Stimulated activated CD4-positive, alpha-beta T cell treated with anti-CD3 and anti-CD28 coated beads, Interleukin-4, amount 100 ng/mL, for 24 hours (primary cell): Measurements from ENCODE around the gene ITIH5.
"Not testable (repeated sequence)": the region's sequence is repeated elsewhere in the genome, so short reads cannot be mapped to it uniquely, and the experiment has no call there.

Source experiments
- DNase-seq: peaks from one replicate; pipeline ENCODE4 v3.0.0-alpha.2; 2020

Gene ITIH5

DNA sequence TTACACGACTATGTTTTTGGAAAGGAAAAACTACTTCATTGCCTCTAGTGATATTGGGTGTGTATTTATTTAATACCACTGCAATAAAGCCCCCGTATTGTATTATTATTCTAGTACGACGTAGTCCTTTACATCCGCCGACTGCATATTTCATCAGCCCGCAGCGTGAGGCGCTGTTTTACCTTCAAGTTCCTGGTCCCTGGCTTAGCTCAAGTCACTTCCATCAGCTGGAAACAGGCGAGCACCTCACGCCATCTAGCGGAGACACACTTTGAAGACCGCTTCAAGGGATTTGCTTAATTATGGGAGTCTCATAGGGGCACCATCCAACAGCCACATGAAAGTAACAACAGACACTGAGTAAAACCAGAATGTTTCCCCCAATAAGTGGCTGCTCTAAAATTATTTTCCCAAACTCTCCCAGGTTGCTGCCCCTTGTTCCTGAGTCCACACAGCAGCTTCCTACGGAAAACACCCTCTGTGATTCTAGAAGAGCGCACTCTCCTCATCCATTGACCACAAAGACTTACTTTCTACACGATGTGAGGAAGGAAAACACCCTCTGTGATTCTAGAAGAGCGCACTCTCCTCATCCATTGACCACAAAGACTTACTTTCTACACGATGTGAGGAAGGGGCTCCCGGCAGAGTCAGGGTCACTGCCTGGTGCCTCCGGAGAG, 20.6 kb upstream of the ITIH5 start:
- peak; percentile 83 for DNase-seq

DNA sequence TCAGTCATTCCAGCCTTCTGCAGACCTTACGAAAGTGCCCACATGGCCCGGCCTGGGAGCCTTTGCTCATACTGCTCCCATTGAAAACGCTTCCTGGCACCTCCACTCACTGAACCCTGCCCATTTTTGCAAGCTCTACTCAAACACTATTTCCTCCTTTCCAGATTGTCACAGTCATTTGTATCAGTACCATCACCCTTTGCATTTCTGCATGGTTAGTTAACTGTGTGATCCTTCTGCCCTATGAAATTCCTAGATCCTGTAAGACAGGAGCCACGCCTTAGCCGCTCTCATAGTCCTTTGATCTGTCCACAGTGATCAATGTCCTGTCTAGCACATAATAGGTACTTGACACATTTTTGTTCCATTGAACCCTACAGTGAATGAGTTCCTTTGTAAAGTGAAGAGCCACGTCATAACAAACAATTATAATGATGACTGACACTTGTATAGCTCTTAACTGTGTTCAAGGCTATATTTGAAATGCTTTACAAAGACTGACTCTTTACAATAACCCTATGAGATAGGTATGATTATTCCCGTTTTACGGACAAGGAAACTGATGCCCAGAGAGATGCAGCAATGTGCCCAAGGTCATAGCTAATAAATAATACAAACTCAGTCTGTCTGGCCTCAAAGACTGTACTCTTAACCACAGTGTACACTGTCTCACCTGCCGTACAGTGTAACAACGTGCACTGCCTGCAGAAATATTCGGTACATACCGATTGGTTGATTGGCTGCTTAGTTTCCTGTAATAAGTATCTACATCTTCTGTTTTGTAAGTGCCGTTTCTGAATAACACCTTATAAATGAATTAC, 19.8 kb upstream of the ITIH5 start:
- no peak for DNase-seq

DNA sequence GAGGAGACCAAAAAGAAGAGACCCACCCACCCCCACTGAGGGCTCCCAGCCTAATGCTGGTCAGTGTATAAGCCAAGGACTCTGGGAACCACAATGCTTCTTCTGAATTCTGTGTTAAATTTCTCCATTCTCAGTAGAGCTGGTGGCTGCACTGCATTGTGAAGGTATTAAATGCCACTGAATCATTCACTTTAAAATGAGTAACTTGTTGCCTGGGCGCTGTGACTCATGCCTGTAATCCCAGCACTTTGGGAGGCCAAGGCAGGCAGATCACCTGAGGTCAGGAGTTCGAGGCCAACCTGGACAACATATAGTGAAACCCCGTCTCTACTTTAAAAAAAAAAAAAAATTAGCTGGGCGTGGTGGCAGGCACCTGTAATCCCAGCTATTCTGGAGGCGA, 13.3 kb upstream of the ITIH5 start:
- not testable (repeated sequence) for DNase-seq

DNA sequence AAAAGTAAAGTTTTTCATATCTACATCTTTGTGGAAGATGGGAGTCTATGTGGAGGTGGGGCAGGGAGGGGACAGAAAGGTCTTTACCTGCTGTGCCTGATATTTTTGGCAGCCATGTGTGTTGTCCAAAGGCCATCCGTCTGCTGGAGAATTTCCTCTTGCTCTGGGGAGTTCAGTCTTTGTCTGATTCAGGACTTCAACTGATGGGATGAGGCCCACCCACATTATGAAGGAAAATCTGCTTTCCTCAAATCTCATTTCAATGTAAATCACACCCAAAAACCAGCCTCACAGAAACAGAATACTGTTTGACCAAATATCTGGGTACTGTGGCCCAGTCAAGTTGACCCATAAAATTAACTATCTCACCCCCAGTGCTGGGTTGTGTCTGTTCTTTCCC, 12.5 kb upstream of the ITIH5 start:
- DNase-seq, result no peak

DNA sequence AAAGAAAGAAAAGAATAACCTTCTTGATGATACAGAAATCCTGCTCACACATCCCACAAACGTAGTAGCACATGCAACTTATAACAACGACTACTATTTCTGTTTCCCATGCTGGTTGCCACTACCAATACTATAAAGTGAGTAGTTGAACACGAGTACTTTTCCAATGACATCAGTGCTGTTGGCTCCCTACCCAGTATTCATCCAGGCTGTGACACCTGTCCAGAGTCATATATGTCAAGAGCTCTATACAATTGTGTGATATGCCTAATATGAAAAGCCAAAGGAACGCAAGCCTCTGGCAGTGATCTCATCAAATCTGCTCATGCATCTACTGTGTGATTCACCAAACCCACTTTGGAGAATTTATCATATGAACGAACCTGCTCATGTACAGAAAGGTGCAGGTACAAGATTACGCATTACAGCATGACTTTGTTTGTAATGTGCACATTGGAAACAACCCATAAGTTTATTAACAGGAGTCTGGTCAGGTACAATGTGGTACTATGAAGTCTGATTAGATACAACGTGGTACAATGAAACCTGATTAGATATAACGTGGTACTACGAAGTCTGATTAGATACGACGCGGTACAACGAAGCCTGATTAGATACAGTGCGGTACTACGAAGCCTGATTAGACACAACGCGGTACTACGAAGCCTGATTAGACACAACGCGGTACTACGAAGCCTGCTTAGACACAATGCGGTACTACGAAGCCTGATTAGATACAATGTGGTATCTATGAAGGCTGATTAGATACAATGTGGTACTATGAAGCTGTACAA, 5.8 kb upstream of the ITIH5 start:
- no peak for DNase-seq

DNA sequence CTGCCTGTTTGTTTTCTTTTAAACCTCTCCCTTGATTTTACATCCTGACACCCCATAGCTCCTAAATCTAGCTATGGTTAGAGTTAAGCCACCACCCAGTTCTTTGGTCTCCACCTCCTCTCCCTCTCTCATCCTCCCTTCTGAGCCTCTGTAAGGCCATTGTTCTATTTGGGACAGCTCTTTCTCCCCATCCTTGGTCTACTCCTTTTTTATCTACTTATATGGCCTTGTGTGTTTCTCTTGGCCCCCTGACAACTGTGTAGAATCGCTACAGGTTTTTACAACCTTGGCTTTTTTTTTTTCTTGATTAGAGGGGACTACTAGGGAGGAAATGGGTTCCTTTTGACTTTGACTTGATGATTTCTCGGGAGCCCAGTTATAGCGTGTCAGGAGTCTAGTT, 3.4 kb upstream of the ITIH5 start:
- DNase-seq, result no peak

DNA sequence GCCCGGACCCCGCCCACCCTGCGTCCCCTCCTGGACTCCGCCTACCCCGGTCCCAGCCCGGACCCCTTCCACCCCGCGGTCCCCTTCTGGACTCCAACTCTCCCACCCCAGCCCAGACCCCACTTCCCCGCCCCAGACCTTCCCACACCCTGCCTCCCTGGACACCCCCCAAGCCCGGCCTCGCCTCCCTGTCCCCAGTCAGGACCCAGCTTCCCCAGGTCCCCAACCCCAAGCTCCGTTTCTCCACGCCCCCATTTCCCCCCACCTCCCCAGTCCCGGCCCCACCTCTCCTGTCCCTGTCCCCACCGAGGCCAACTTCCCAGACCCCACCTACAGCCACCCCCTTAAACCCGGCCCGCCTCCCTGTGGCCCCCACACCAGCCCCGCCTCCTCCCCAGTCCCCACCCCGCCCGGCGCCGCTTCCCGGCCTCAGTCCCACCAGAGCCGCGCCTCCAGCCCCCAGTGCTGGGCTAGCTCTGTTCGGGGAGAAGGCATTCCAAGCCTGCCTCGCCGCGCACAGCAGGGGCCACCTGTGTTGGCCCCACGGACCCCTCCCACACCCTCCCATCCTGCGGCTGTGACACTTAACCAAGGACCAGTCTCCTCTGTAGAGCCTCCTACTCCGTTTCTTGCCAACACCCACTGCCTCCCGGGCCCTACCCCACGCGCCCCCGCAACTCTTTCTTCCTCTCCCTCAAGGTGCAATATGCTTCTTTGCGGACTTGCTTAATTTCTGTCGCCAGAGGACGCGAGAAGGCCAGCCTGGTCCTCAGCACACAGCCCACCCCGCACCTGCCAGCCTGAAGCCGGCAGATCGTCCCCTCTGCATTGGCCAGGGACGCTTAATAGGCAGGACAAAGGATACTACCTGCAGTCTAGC, 736 bp upstream of the ITIH5 start:
- no peak for DNase-seq

DNA sequence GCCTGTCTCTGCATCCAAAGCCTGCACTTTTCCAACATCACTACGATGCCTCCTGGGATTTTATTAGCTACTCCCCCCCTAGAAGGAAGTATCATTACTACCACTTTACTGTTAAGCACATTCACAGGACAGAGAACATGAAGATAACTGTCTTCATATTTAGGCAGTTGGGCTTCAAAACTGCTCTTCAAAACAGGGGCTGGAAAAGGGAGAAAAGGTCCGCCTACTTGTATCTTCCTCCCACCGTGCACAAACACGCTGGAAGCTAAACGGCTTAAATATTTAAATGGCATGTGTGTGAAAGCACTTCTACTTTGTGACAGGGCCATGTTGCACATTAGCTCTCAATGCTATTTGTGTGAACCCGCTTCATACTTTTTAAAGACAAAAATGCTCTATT, 999 bp downstream of the ITIH5 start:
- DNase-seq, result no peak

DNA sequence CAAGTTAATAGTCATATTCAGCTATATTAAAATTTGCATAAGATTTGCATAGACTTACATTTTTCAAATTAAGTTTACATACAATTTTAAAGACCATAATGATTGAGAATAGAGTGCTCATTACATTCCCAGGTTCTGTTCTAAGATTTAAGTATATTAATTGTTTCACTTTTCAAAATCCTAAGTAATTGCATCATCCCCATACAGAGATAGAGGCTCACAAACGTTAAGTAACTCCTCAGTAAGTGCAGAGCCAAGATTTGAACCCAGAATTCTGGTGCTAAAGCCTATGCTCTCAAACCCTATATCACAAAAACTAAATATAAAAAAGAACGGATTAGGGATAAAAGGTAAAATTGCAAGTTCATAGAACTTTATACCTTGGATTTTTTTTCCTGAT, 2.1 kb downstream of the ITIH5 start:
- no peak for DNase-seq

DNA sequence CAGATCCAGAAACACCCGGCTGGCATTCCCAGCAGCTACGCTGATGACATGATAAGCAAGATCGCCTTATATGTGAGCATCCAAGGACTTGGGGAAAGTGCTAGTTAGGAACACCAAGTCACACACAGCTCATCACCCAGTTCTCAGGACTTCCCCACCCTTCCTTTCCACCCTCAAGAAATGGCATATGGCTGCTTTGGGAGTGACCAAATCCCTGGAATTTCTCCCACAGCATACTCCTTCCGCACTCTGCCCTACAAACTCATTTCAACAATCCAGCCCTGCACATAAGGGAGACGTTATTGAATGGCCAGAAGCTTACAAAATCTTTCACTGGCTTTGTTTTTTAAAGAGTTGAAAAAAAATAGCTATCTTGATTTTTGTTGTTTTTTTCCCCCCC, 4.2 kb downstream of the ITIH5 start:
- DNase-seq, result no peak

DNA sequence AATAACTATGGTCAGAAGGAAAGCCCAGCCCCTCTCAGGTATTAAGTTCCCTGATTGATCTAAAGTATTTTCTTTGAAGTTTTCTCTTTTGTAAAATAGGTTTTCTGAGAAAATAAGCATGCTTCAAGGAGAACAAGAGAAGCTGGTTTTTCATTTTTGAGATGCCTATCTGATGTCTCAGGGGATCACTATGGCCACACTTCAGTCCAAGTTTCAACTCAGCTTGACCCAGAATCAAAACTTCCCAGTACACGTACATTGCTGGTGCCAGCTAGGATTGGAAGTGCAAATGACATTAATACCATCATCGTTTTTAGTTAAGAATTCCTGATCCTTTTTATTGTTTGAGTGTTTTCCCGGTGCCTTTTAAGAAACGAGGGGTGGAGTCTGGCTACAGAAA, 7.2 kb downstream of the ITIH5 start:
- no peak for DNase-seq

DNA sequence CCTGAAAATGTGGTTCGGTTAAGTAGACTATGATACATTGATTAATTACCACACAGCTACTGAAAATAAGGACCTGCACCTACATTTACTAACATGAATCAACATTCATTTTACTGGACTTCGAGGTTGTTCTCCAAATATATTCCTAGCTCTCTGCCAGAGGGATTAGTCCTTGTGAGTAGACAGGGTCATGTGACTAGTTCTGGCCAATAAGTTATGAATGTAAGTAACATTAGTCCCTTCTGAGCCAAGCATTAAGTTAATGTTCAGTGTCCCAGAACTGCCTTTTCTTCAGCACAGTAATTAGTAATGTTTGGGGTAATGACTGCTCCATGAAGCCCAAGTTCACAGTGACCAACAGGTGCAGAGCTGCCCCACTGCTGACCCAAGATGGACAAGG, 9.2 kb downstream of the ITIH5 start:
- DNase-seq, result no peak

DNA sequence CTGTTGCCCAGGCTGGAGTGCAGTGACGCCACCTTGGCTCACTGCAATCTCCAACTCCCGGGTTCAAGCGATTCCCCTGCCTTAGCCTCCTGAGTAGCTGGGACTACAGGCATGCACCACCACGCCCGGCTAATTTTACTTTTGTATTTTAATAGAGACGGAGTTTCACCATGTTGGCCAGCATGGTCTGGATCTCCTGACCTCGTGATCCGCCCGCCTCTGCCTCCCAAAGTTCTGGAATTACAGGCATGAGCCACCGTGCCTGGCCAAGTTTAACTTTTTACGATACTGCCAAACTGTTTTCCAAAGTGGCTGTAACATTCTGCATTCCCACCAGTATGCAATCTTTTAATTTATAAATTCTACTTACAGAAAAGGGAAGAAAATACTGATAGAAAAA, 9.7 kb downstream of the ITIH5 start:
- DNase-seq, result not testable (repeated sequence)

DNA sequence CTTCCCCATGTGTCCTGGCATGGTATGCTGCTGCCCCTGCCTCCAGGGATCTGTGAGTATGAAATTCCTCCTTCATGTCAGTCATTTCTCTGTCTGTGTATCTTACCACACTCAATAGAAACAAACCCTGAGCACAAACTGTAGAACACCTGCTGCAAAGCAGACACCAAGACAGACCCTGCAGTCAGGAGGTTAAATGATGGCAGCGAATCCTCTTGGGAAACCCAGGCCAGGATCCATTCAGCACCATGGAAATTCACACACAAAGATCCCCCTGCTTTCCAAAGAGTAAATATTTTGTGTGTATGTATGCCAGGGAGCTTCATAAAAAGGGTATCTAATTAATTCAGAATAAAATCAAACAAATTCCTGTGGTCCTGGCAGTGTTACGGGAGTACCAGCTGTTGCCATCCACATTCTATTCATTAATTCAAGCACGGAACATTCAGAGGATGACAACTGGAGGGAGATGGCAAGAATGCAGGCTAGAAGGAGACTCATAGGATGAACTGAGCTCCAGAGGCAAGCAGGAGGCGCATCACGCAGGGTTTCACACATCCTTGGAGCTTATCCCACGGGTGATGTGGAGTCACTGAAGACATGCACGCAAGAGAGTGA, 14.8 kb downstream of the ITIH5 start:
- no peak for DNase-seq

DNA sequence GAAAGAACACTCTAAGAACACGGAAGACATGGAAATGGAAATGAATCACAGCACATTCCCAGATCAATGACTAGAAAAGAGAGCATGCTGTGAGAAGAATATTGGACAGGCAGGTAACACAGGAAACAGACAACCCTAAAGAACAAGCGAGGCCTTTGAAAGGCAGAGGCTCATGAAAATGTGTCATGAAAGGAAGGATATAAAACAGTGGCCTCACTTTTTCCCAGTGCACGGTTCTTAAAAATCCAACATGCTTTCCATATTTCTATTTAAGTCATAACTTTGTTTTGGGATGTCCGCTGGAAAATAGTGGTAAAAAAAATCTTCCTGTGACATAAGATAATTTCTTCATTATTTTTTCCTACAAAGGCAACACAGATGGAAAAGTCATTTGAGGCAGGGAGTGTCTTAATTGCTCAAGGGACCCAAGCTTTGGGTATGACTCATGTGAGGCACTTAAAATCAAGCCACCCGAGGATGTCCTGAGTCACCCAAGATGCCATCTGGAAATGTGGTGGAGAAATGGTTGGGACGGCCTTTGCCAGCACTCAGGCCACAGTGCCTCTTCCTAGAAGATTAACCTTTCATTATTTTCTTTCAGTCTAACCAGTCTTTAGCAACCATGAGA, 17.0 kb downstream of the ITIH5 start:
- DNase-seq, result no peak

DNA sequence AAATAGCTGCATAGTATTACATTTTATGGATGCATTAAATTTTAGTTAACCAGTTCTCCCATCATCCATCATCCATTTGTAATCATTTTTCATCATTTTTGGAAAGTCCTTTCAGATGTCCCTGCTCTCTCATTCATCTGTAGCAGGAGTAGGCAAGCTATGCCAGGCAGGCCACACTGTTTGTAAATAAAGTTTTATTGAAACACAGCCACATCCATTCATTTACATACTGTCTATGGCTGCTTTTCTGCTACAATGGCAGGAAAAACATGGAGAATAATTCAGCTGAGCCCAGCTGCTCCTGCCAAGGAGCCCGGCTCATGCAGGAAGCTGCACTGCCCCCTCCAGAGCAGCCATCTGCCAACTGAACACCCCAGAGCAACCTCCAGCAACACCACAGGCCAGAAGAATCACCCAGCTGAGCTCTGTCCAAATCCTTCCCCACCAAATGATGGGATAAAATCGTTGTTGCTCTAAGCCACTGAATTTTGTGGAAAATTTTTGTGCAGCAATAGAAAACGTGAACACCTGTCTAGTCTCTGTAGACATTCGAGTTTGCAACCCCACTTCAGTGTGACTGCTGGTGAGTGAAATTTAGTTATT, 19.6 kb downstream of the ITIH5 start:
- DNase-seq, result no peak

DNA sequence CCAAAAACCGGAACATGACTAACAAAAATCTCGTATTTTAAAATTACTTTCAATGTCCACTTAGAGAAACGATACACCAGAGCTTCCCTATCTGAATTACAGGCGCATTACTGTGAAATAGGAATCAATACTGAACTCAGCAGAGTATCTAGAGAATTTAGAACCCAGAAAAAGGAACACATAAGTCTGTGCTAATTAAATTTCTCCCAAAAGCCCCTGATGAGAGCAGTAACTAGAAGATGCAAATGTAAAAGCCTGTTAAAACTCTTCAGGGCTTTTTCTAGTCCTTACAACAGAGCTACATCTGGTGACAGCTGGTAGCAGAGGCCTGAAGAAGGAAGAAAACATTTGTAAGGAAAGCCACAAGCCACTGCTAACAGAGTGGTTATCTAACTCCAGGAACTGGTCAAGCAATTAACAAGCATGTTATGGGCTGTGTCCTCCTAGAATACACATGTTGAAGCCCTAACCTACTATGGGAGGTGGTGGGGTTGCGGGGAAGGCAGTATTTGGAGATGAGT, 24.2 kb downstream of the ITIH5 start:
- no peak for DNase-seq

DNA sequence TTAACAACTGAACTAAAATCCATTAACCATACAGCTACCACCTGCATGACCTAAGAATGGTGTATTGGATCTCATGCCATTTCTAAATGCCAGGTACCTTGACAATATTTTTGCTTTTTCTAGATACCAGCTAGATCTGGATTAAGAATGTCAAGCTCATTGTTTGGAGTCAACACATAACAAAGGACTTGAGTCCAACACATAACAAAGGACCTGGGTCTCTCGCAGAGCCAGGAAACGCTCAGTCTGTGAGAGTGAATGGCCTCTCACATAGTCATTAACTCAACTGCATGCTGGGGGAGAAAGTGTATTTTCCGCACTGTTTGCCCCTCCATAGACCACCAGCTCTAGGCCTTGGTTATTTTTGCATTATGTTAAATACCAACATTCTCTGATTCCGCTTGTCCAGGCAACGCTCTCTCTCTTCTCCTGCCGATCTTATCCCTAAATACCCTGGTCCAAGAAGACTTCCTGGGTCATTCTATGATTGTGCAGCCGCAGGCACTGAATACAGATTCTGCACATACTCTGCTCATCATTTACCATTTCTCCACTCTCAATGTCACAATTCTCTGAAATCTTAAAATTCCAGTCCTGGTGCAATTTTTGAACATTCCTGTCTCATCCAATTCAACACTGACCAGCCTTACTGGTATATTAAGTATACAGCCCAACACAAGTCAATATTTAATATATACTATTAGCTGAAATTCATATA, 31.2 kb downstream of the ITIH5 start:
- no peak for DNase-seq

DNA sequence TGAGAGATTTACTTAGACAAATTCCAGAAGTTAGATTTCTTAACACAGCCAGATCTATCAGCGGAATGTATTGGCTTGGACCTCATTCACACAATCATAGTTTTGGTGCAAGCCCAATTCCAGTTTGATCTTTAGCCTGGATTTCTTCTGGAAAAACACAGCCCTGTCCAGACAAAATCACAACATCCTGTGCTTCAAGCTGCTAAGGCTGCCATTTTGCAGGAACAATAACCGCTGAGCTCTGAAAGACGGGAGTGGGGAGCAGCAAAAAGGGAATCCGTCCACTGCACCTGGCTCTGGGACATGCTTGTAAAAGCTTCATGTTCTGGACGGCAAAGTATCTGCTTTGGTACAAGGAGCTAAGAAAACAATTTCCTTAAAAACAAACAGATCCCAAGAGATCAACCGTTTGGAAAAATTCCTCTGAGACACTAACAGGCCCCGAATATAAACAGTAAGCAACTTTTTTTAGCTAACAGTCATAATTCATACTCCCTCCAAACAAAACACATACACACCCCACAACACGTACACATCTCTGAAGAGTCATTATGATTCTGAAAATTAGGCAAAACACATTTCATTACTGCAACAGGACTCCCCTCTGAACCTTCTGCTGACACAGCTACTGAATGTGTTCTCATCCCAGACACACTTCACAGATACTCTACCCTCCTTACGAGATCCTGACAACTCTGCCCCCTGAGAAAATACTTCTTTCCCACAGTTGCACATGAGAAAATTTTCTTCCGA, 32.4 kb downstream of the ITIH5 start:
- no peak for DNase-seq

DNA sequence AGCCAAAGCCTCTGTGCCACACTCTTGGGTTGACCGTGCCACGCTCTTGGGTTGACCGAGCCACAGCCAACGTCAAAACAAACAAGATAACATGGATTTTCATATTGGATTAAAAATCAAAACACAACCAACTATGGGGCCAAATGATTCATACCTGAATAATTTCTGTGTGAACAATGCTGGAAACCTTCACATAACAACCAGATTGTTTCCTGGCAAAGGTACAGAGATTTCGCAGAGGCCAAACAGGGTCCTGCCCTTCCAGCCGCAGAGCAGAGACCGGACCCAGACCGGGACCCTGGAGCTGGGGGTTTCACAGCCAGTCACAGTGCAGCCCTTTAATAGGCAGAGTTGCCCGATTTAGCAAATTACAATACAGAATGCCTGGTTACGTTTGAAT, 40.5 kb downstream of the ITIH5 start:
- no peak for DNase-seq
